ENCODE measurements around the gene XIST.

- TF ChIP-seq CTCF (IDR thresholded peaks at IDR 0.05; ENCODE audit: low read depth, low read length) (no peak), EZH2phosphoT487 (IDR thresholded peaks at IDR 0.05; ENCODE audit: low read depth) (no peak)
These were observed at the start of gene XIST for GRCh38 chrX:73852467-73852866.

Measured in OCI-LY3 (cell line).